WTC11 (cell line): Measurements from ENCODE around the gene FAM53A. TPM values are rescaled to one million over a fixed set of nuclear protein-coding genes. Genes with fewer than 3 reads are reported as not detected.

ENCODE experiments used
- ATAC-seq: fragments of 200-7000 bp; cut with Tn5 transposase; 2 replicates; pipeline ENCODE4 v1.10.0; 2021; ENCODE audit warnings: mild to moderate bottlenecking, moderate library complexity
- CTCF ChIA-PET: fragments of 300-600 bp; sonication (Branson Sonifier 250); formaldehyde crosslinking; loops from one replicate; lab custom pipeline; 2021; ENCODE audit warnings: antibody characterized with exemption; lab: Charles Lee
- POLR2A ChIA-PET: fragments of 350-600 bp; sonication (Branson Sonifier 250); formaldehyde crosslinking; loops from one replicate; lab custom pipeline; 2021; ENCODE audit warnings: antibody characterized with exemption; lab: Charles Lee
- DNase-seq: peaks from one replicate; pipeline ENCODE4 v3.0.0; 2021; ENCODE audit warnings: low spot score
- H3K27ac Mint-ChIP-seq: 2 replicates; pipeline ENCODE4 v1.8.0; 2021; ENCODE audit warnings: mixed read lengths
- H3K27me3 Mint-ChIP-seq: 2 replicates; pipeline ENCODE4 v1.8.0; 2021; ENCODE audit warnings: low read depth, mild to moderate bottlenecking, moderate library complexity, mixed read lengths
- H3K36me3 Mint-ChIP-seq: 2 replicates; pipeline ENCODE4 v1.8.0; 2021; ENCODE audit warnings: mixed read lengths
- H3K4me1 Mint-ChIP-seq: 2 replicates; pipeline ENCODE4 v1.8.0; 2022; ENCODE audit warnings: mixed read lengths
- H3K4me3 Mint-ChIP-seq: 2 replicates; pipeline ENCODE4 v1.8.0; 2021; ENCODE audit warnings: mild to moderate bottlenecking, moderate library complexity, mixed read lengths
- H3K9me3 Mint-ChIP-seq: 2 replicates; pipeline ENCODE4 v1.8.0; 2021; ENCODE audit warnings: mixed read lengths
- ATF1 ChIP-seq: sonication (generic); formaldehyde crosslinking; IDR thresholded peaks from 2 replicates; pipeline ENCODE4 v1.8.1; 2023; ENCODE audit warnings: mild to moderate bottlenecking, moderate library complexity, missing genetic modification reagents
- ATF3 ChIP-seq: sonication (generic); formaldehyde crosslinking; conservative IDR thresholded peaks from 2 replicates; pipeline ENCODE4 v1.8.1; 2022; ENCODE audit warnings: mild to moderate bottlenecking, missing genetic modification reagents
- CDX4 ChIP-seq: fragments of 250-450 bp; sonication (Bioruptor Pico); IDR thresholded peaks from 2 replicates; pipeline ENCODE4 v1.9.0; 2021; ENCODE audit warnings: moderate library complexity, mild to moderate bottlenecking, inconsistent platforms, borderline replicate concordance
- CREM ChIP-seq: sonication (generic); formaldehyde crosslinking; IDR thresholded peaks from 2 replicates; pipeline ENCODE4 v1.8.1; 2022; ENCODE audit warnings: mild to moderate bottlenecking, missing genetic modification reagents, moderate library complexity
- ERG ChIP-seq: fragments of 250-450 bp; sonication (Bioruptor Pico); IDR thresholded peaks from 2 replicates; pipeline ENCODE4 v1.8.0; 2021; ENCODE audit warnings: mild to moderate bottlenecking
- FOXJ3 ChIP-seq: sonication (generic); formaldehyde crosslinking; IDR thresholded peaks from 2 replicates; pipeline ENCODE4 v1.9.0; 2021; ENCODE audit warnings: missing genetic modification reagents, mild to moderate bottlenecking, borderline replicate concordance
- FOXK1 ChIP-seq: sonication (generic); formaldehyde crosslinking; IDR thresholded peaks from 2 replicates; pipeline ENCODE4 v1.8.0; 2022; ENCODE audit warnings: mild to moderate bottlenecking, moderate library complexity, missing genetic modification reagents
- FOXP4 ChIP-seq: sonication (generic); formaldehyde crosslinking; IDR thresholded peaks from 2 replicates; pipeline ENCODE4 v1.8.0; 2022; ENCODE audit warnings: mild to moderate bottlenecking, missing genetic modification reagents
- GRHL2 ChIP-seq: fragments of 250-450 bp; sonication (Bioruptor Pico); IDR thresholded peaks from 2 replicates; pipeline ENCODE4 v1.8.0; 2022; ENCODE audit warnings: mild to moderate bottlenecking, moderate library complexity; ENCODE audit not compliant: insufficient replicate concordance, severe bottlenecking
- GTF2I ChIP-seq: fragments of 250-450 bp; sonication (Bioruptor Pico); conservative IDR thresholded peaks from 2 replicates; pipeline ENCODE4 v1.4.0; 2021; ENCODE audit warnings: mild to moderate bottlenecking
- HMGA2 ChIP-seq: fragments of 250-450 bp; sonication (Bioruptor Pico); IDR thresholded peaks from 2 replicates; pipeline ENCODE4 v1.4.0; 2021; ENCODE audit warnings: mild to moderate bottlenecking, moderate library complexity
- IRF1 ChIP-seq: sonication (generic); formaldehyde crosslinking; IDR thresholded peaks from 2 replicates; pipeline ENCODE4 v1.8.0; 2023; ENCODE audit warnings: missing genetic modification reagents
- IRF2 ChIP-seq: sonication (generic); formaldehyde crosslinking; IDR thresholded peaks from 2 replicates; pipeline ENCODE4 v1.8.0; 2022; ENCODE audit warnings: low read depth, missing genetic modification reagents, borderline replicate concordance
- JUN ChIP-seq: sonication (generic); formaldehyde crosslinking; IDR thresholded peaks from 2 replicates; pipeline ENCODE4 v1.8.0; 2023; ENCODE audit warnings: mild to moderate bottlenecking, missing genetic modification reagents
- KAT7 ChIP-seq: sonication (generic); formaldehyde crosslinking; IDR thresholded peaks from 2 replicates; pipeline ENCODE4 v1.8.1; 2023; ENCODE audit warnings: missing genetic modification reagents, mild to moderate bottlenecking, borderline replicate concordance
- MLX ChIP-seq: sonication (generic); formaldehyde crosslinking; IDR thresholded peaks from 2 replicates; pipeline ENCODE4 v1.8.1; 2023; ENCODE audit warnings: mild to moderate bottlenecking, missing genetic modification reagents, moderate library complexity
- NFYB ChIP-seq: sonication (generic); formaldehyde crosslinking; conservative IDR thresholded peaks from 2 replicates; pipeline ENCODE4 v1.8.0; 2022; ENCODE audit warnings: low read depth, missing genetic modification reagents
- SMAD4 ChIP-seq: sonication (generic); formaldehyde crosslinking; IDR thresholded peaks from 2 replicates; pipeline ENCODE4 v1.8.0; 2022; ENCODE audit warnings: mild to moderate bottlenecking, missing genetic modification reagents
- SOX15 ChIP-seq: fragments of 250-450 bp; sonication (Bioruptor Pico); IDR thresholded peaks from 2 replicates; pipeline ENCODE4 v1.9.0; 2021; ENCODE audit warnings: mild to moderate bottlenecking
- ZBTB21 ChIP-seq: sonication (generic); formaldehyde crosslinking; IDR thresholded peaks from 2 replicates; pipeline ENCODE4 v1.8.1; 2023; ENCODE audit warnings: mild to moderate bottlenecking, missing genetic modification reagents, borderline replicate concordance
- ZBTB43 ChIP-seq: sonication (generic); formaldehyde crosslinking; IDR thresholded peaks from 2 replicates; pipeline ENCODE4 v1.8.1; 2023; ENCODE audit warnings: mild to moderate bottlenecking, missing genetic modification reagents
- ZMAT4 ChIP-seq: fragments of 250-450 bp; sonication (Bioruptor Pico); IDR thresholded peaks from 2 replicates; pipeline ENCODE4 v1.9.0; 2021; ENCODE audit warnings: mild to moderate bottlenecking
- ZNF425 ChIP-seq: fragments of 250-450 bp; sonication (Bioruptor Pico); conservative IDR thresholded peaks from 2 replicates; pipeline ENCODE4 v1.9.0; 2021; ENCODE audit warnings: mild to moderate bottlenecking
- ZNF512 ChIP-seq: sonication (generic); formaldehyde crosslinking; IDR thresholded peaks from 2 replicates; pipeline ENCODE4 v1.8.1; 2022; ENCODE audit warnings: missing genetic modification reagents, borderline replicate concordance
- total RNA-seq: library from RNA; stranded (reverse); gene quantifications from 3 replicates; pipeline ENCODE4 v1.2.3, GENCODE V29; 2021

The FAM53A gene
- total RNA-seq, 1 experiment from 2014 or later: 2.9 TPM

- Mint-ChIP-seq H3K27ac (no peak overlapping the region; the same call in 1 of the 2 replicates), H3K4me1 (no peaks in the 10 kb centered on the region; the same call in 1 of the 2 replicates)
- POLR2A ChIA-PET: no interaction called here
- TF ChIP-seq ZNF425 (CRISPR knock-in tag) (no peak), ATF3 (CRISPR knock-in tag) (no peak), CREM (no peak), GRHL2 (CRISPR knock-in tag) (no peak), CDX4 (CRISPR knock-in tag) (no peak), FOXP4 (CRISPR knock-in tag) (no peak), IRF2 (no peak), FOXK1 (CRISPR knock-in tag) (no peak), KAT7 (no peak), ERG (CRISPR knock-in tag) (no peak), SOX15 (no peak), JUN (no peak), GTF2I (no peak), ZBTB21 (no peak), ZMAT4 (CRISPR knock-in tag) (no peak)
- TF ChIP-seq, all 79 proteins: peak for 0
- ATAC-seq (no peak), DNase-seq (no peak)
- Mint-ChIP-seq H3K36me3 (no peaks in the 10 kb centered on the region), H3K27me3 (no peaks in the 10 kb centered on the region; the same call in 1 of the 2 replicates), H3K9me3 (no peaks in the 10 kb centered on the region), H3K4me3 (no peak overlapping the region)
- CTCF ChIA-PET: interaction anchor here (0.7 kb wide), 1 partner anchor 120 kb away, joined by 6 read pairs; no protein-coding TSS in a partner anchor
Measured at GRCh38 chr4:1675136-1675801, 8.8 kb downstream of the FAM53A start.

GRCh38 chr4:1674682-1675081 lies 9.4 kb downstream of the FAM53A start:
- Mint-ChIP-seq H3K9me3 (no peaks in the 10 kb centered on the region), H3K4me1 (no peaks in the 10 kb centered on the region; the same call in 1 of the 2 replicates), H3K4me3 (no peak overlapping the region), H3K27me3 (no peaks in the 10 kb centered on the region; the same call in 1 of the 2 replicates), H3K36me3 (no peaks in the 10 kb centered on the region), H3K27ac (peak overlapping the region; percentile 53; the same call in 1 of the 2 replicates)
- DNase-seq: no peak
- ChIA-PET CTCF (interaction anchor here (0.7 kb wide), 1 partner anchor 120 kb away, joined by 6 read pairs; no protein-coding TSS in a partner anchor), POLR2A (no interaction called here)
- ATAC-seq: peak; percentile 46; the same call in 1 of the 2 replicates
- TF ChIP-seq FOXJ3 (no peak), IRF1 (CRISPR knock-in tag) (no peak), ZNF512 (CRISPR knock-in tag) (no peak), SMAD4 (CRISPR knock-in tag) (no peak), NFYB (no peak), MLX (CRISPR knock-in tag) (no peak), HMGA2 (CRISPR knock-in tag) (no peak), ATF1 (CRISPR knock-in tag) (no peak), ZBTB43 (CRISPR knock-in tag) (no peak)
